GM10248 (cell line): ENCODE measurements around the gene ZNF521.

Experiments
- CTCF ChIA-PET: fragments of 300-600 bp; sonication (Branson Sonifier 250); formaldehyde crosslinking; extraction: SDS; loops from one replicate; lab custom pipeline; 2021; ENCODE audit warnings: antibody characterized with exemption; lab: Yijun Ruan, JAX
- POLR2A ChIA-PET: fragments of 350-650 bp; sonication (Branson Sonifier 250); formaldehyde crosslinking; extraction: SDS; loops from one replicate; lab custom pipeline; 2020; ENCODE audit warnings: antibody characterized with exemption; lab: Yijun Ruan, JAX
- DNase-seq: peaks from one replicate; pipeline ENCODE4 v3.0.0; 2012; ENCODE audit errors: extremely low spot score
- TF ChIP-seq, protein P1 (sequence below): IDR thresholded peaks from 2 replicates; pipeline ENCODE4 v1.5.1; 2012; ENCODE audit warnings: mild to moderate bottlenecking, low read depth; ENCODE audit errors: extremely low read depth, missing control alignments, control extremely low read depth

The ZNF521 gene

DNA sequence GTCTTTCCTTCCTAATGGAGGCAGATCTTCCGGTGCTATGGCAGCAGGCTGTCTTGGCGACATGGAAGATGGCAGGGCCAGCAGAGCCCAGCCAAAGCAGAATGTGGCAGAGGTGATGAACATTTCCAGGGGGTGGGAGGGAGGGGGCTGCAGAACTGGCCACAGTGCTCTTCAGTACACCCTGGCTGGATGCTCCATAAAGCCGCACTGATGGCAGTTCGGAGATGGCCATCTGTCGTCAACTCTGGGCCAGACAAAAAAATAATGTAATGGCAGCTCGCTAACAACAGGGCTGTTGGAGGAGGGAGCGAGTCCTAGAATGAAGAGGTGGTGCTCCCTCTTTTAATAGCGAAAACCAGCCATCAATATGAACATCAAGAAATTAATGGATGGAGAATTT lies 271.0 kb downstream of the ZNF521 start:
- POLR2A ChIA-PET = no interaction called here
- CTCF ChIA-PET = interaction anchor here (1.3 kb wide), 1 partner anchor 23 kb away, joined by 3 read pairs; no protein-coding TSS in a partner anchor
- DNase-seq = no peak
- TF ChIP-seq, protein P1, sequence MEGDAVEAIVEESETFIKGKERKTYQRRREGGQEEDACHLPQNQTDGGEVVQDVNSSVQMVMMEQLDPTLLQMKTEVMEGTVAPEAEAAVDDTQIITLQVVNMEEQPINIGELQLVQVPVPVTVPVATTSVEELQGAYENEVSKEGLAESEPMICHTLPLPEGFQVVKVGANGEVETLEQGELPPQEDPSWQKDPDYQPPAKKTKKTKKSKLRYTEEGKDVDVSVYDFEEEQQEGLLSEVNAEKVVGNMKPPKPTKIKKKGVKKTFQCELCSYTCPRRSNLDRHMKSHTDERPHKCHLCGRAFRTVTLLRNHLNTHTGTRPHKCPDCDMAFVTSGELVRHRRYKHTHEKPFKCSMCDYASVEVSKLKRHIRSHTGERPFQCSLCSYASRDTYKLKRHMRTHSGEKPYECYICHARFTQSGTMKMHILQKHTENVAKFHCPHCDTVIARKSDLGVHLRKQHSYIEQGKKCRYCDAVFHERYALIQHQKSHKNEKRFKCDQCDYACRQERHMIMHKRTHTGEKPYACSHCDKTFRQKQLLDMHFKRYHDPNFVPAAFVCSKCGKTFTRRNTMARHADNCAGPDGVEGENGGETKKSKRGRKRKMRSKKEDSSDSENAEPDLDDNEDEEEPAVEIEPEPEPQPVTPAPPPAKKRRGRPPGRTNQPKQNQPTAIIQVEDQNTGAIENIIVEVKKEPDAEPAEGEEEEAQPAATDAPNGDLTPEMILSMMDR = no peak

DNA sequence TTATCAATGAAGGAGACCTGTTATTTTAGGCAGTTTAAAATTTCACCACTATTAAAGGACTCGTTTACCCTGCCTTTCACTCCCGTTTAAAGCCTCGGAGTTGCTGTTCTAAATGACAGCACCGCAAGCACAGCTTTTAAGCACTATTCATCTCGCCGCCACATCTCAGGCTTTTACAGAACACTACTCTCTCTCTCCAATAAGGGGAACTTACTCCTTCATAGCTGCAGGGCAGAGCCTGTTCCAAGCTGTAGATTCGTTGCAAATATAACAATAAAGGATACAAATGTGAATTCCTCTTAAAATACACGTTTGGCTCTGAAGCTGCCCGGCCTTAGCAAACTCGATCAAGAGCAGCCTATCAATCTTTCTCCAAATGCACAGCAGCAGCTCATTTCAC lies 271.8 kb downstream of the ZNF521 start:
- no peak for DNase-seq
- ChIA-PET CTCF (interaction anchor here (1.3 kb wide), 1 partner anchor 24 kb away, joined by 3 read pairs; no protein-coding TSS in a partner anchor), POLR2A (no interaction called here)
- TF ChIP-seq, protein P1 = no peak

DNA sequence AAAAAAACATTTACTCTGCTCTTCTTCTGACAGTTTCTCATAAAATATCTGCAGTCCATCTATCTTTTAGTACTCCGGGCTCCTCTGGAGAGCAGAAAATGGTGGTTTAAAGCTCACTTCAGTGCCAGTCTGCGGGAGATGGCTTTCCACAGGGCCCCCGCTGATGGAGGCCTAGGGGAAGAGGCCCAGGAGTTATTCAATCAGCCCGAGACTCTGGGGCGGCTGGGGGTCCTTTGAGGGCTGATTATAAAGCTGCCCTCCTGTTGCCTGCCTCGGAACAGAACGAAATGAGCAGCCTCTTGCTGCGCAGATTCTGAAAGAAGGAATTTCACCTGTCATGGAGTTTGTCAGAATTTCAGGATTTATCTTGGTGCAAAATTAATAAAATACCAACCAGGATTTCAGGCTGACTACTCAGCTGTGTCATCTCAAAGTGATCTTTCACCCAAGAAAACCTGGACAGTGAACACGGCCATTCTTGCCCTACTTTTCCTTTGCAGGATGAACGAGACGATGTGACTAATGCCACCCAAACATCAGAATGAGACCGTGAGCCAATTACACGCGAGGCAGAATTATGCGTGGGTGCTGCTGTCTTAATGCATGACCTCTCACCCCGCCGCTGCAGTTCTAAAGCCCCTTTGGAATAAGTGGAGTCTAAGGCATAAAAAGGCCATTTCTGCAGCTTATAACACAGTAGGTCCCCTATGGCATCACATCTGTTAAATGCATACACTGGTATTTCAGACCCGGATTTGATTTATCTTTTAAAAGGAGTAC lies 273.8 kb downstream of the ZNF521 start:
- POLR2A ChIA-PET = no interaction called here
- DNase-seq = no peak
- TF ChIP-seq, protein P1 = no peak
- CTCF ChIA-PET = no interaction called here

DNA sequence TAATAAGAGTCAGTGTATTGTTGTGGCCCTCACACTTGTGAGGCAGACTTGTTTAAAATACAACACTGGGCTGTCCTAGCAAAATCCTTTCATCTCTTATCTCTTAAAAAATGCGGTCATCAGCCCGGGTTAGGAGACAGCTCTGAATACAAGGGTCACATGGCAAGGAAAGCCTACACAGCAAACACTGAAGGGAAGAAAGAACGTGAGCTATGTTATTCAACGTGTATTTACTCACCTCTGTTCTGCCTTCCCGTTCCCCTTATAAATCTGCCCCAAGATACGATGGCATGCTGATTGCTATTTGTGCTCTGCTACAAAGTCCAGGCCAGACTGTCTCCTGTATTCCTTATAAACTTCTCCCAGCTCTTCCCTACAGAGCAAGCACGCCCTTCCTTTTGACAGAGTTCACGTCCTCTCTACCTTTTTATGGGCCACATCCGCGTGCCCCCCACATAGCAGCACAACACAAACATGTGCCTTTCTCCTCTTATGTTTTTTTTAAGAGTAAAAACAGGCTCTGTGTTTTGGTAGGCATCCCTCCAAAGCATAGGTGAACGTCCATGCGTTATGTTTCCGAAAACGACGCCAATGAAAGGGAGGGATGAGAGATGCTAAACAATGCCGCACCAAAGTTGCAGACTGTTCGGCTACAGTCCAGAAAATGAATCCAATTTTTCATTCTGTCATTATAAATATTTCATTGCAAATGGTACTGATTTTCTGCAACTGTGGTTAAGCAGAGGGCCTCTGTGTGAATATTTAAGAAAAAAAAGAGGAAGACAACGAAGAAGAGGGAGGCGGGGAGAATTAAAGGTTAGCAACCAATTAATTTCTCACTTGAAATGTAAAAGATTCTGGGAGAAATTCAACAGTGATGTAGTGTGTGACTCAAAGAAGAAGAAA lies 274.7 kb downstream of the ZNF521 start:
- CTCF ChIA-PET = no interaction called here
- DNase-seq = no peak
- POLR2A ChIA-PET = no interaction called here
- TF ChIP-seq, protein P1 = no peak

DNA sequence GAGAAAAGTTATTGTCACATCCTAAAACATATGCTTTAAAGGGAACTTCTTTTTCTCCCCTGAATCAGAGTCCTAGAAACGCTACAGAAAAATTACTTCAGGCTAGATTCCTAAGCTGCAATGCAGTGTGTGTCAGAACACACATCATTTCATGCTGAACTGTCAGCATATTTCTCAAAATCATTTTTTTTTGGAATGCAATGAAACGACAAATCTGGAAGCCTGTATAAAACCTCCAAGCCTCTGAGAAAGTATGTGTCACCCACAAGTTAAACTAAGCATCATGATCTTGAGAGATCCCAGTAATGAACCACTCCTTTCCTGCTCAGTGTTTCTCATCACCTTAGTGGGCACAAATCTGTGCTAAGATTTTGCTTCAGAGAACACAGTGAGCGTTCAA lies 276.2 kb downstream of the ZNF521 start:
- TF ChIP-seq, protein P1 = no peak
- ChIA-PET CTCF (no interaction called here), POLR2A (no interaction called here)
- DNase-seq = no peak

DNA sequence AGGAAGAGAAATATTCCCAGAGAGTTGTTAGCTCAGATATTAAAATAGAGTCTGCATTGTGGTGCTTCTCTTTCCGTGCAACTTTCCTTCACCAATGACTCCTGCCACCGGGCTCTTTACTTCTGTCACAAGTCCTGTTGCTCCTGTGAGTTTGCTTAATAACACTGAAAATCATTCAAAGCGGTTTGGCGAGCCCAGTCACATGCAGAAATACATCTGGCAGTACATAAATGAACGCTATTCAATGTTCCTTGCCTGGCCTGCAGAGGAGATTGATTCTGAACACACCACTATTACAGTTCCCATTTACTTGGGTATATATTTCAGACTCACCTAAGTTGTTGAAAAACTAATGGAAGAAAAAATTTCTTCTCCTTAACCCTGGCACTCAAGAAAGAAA lies 276.6 kb downstream of the ZNF521 start:
- CTCF ChIA-PET = no interaction called here
- TF ChIP-seq, protein P1 = no peak
- no peak for DNase-seq
- POLR2A ChIA-PET = no interaction called here
